ENCODE results near the gene ACAP1.
A peak's percentile ranks its signal among the peaks of the same experiment; 100 is the strongest.

ACAP1 gene

GRCh38 chr17:7346761-7347614, 10.7 kb downstream of the ACAP1 start:
- H3K27me3 ChIP-seq (ENCODE audit: insufficient read depth, poor library complexity, severe bottlenecking) = peaks cover 8% of the 10 kb centered on the region

GRCh38 chr17:7347630-7348477, 11.5 kb downstream of the ACAP1 start:
- H3K27me3 ChIP-seq (ENCODE audit: insufficient read depth, poor library complexity, severe bottlenecking) = peaks cover 7% of the 10 kb centered on the region
- H3K36me3 ChIP-seq (ENCODE audit: low read depth) = no peaks in the 10 kb centered on the region
- no peak for ATAC-seq (ENCODE audit: low read depth)
- H3K4me3 ChIP-seq (ENCODE audit: severe bottlenecking) = no peak overlapping the region
- peaks cover 3% of the 10 kb centered on the region for H3K4me1 ChIP-seq (ENCODE audit: insufficient read depth, poor library complexity, severe bottlenecking)
- H3K27ac ChIP-seq (ENCODE audit: poor library complexity, severe bottlenecking) = no peak overlapping the region
- DNase-seq (ENCODE audit: low spot score) = no peak
- H3K9me3 ChIP-seq (ENCODE audit: severe bottlenecking) = no peaks in the 10 kb centered on the region
- TF ChIP-seq CTCF (IDR thresholded peaks at IDR 0.05; ENCODE audit: poor library complexity, severe bottlenecking) = no peak

More at GRCh38 chr17:7346761-7347614, 10.7 kb downstream of the ACAP1 start:
- Histone ChIP-seq H3K9me3 (ENCODE audit: severe bottlenecking) (no peaks in the 10 kb centered on the region), H3K36me3 (ENCODE audit: low read depth) (no peaks in the 10 kb centered on the region), H3K4me1 (ENCODE audit: insufficient read depth, poor library complexity, severe bottlenecking) (peaks cover 3% of the 10 kb centered on the region), H3K27ac (ENCODE audit: poor library complexity, severe bottlenecking) (no peak overlapping the region), H3K4me3 (ENCODE audit: severe bottlenecking) (no peak overlapping the region)
- DNase-seq (ENCODE audit: low spot score) (no peak), ATAC-seq (ENCODE audit: low read depth) (no peak)
- TF ChIP-seq CTCF (IDR thresholded peaks at IDR 0.05; ENCODE audit: poor library complexity, severe bottlenecking) = no peak

GRCh38 chr17:7348478-7349242, 12.3 kb downstream of the ACAP1 start:
- ATAC-seq (ENCODE audit: low read depth) (no peak), DNase-seq (ENCODE audit: low spot score) (no peak)
- H3K36me3 ChIP-seq (ENCODE audit: low read depth) = no peaks in the 10 kb centered on the region
- no peaks in the 10 kb centered on the region for H3K9me3 ChIP-seq (ENCODE audit: severe bottlenecking)
- H3K4me1 ChIP-seq (ENCODE audit: insufficient read depth, poor library complexity, severe bottlenecking) = peaks cover 4% of the 10 kb centered on the region
- no peak overlapping the region for H3K4me3 ChIP-seq (ENCODE audit: severe bottlenecking)
- no peaks in the 10 kb centered on the region for H3K27me3 ChIP-seq (ENCODE audit: insufficient read depth, poor library complexity, severe bottlenecking)
- no peak overlapping the region for H3K27ac ChIP-seq (ENCODE audit: poor library complexity, severe bottlenecking)
- no peak for TF ChIP-seq CTCF (IDR thresholded peaks at IDR 0.05; ENCODE audit: poor library complexity, severe bottlenecking)

- TF ChIP-seq CTCF (IDR thresholded peaks at IDR 0.05; ENCODE audit: poor library complexity, severe bottlenecking) = peak; percentile 58
Measured at GRCh38 chr17:7351665-7352502, 15.6 kb downstream of the ACAP1 start, which contains the start of gene KCTD11. Gene KCTD11, plus strand, starts transcription at chr17:7352162.

More at GRCh38 chr17:7351665-7352502, 15.6 kb downstream of the ACAP1 start, which contains the start of gene KCTD11:
- H3K4me3 ChIP-seq (ENCODE audit: severe bottlenecking) = peak within 1 kb of the TSS; percentile 81
- H3K4me1 ChIP-seq (ENCODE audit: insufficient read depth, poor library complexity, severe bottlenecking) = peaks cover 19% of the 10 kb centered on the region
- H3K9me3 ChIP-seq (ENCODE audit: severe bottlenecking) = no peaks in the 10 kb centered on the region
- no peaks in the 10 kb centered on the region for H3K36me3 ChIP-seq (ENCODE audit: low read depth)
- peak within 1 kb of the TSS; percentile 99 for H3K27ac ChIP-seq (ENCODE audit: poor library complexity, severe bottlenecking)
- no peaks in the 10 kb centered on the region for H3K27me3 ChIP-seq (ENCODE audit: insufficient read depth, poor library complexity, severe bottlenecking)
- ATAC-seq (ENCODE audit: low read depth) (peak; percentile 54), DNase-seq (ENCODE audit: low spot score) (peak; percentile 99)
